GM13977 (cell line): ENCODE measurements around the gene TMEM266.

Source experiments
- DNase-seq: peaks from one replicate; pipeline ENCODE4 v3.0.0; 2012; ENCODE audit warnings: low spot score
- in situ Hi-C: fragments of 300-500 bp; cut with MboI; formaldehyde crosslinking; loops from one replicate; pipeline ENCODE4 v1.12.0; 2022; ENCODE audit warnings: low sequenced_read_pairs, low pct_unique_long_range_greater_than_20kb, mixed read lengths, inconsistent platforms; ENCODE audit not compliant: unreplicated experiment
- TF ChIP-seq, protein P1 (sequence below): IDR thresholded peaks from 2 replicates; pipeline ENCODE4 v1.5.1; 2012; ENCODE audit warnings: mild to moderate bottlenecking, control low read depth; ENCODE audit not compliant: insufficient read depth; ENCODE audit errors: extremely low read depth, missing control alignments

Gene TMEM266

GRCh38 chr15:76116138-76116885, 56.5 kb downstream of the TMEM266 start:
- in situ Hi-C loops, result no loop called here
- TF ChIP-seq, protein P1, sequence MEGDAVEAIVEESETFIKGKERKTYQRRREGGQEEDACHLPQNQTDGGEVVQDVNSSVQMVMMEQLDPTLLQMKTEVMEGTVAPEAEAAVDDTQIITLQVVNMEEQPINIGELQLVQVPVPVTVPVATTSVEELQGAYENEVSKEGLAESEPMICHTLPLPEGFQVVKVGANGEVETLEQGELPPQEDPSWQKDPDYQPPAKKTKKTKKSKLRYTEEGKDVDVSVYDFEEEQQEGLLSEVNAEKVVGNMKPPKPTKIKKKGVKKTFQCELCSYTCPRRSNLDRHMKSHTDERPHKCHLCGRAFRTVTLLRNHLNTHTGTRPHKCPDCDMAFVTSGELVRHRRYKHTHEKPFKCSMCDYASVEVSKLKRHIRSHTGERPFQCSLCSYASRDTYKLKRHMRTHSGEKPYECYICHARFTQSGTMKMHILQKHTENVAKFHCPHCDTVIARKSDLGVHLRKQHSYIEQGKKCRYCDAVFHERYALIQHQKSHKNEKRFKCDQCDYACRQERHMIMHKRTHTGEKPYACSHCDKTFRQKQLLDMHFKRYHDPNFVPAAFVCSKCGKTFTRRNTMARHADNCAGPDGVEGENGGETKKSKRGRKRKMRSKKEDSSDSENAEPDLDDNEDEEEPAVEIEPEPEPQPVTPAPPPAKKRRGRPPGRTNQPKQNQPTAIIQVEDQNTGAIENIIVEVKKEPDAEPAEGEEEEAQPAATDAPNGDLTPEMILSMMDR, result no peak
- no peak for DNase-seq

- TF ChIP-seq, protein P1, result no peak
- in situ Hi-C loops, result no loop called here
These were observed 57.4 kb downstream of the TMEM266 start for GRCh38 chr15:76117181-76117580.

DNA sequence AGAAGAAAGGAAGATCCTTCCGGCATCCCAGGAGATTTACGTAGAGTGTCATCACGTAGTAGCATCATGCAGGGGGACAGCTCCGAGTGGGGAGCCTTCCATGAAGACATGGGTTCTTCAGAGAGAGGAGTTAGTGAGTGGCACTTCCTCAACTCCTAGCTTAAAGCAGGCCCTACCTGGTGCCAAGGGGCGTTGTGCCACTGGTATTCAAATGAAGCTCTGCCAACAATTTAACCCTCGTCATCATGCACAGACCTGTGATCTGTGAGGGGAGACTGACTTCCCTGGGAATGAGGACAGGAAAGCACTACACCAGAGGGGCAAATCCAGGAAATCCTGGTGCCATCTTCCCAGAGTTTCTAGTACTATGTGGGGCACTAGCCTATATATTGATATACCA, 59.0 kb downstream of the TMEM266 start:
- in situ Hi-C loops, result no loop called here
- DNase-seq, result no peak
- TF ChIP-seq, protein P1, result no peak

More at GRCh38 chr15:76117181-76117580, 57.4 kb downstream of the TMEM266 start:
- no peak for DNase-seq

GRCh38 chr15:76123031-76123430, 63.2 kb downstream of the TMEM266 start:
- in situ Hi-C loops, result no loop called here
- TF ChIP-seq, protein P1, result no peak
- no peak for DNase-seq

DNA sequence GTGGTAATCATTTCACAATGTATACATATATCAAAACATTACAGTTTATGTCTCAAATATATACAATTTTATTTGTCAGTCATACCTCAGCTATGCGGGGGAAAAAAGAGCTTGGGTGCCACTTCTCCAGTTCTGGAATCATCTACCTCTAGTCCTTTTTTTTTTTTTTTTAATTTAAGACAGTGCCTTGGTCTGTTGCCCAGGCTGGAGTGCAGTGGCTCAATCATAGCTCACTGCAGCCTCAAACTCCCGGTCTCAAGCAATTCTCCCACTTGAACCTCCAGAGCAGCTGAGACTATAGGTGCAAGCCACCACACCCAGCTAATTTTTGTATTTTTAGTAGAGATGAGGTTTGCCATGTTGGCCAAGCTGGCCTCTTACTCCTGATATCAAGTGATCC, 67.4 kb downstream of the TMEM266 start:
- TF ChIP-seq, protein P1, result no peak
- DNase-seq, result no peak
- in situ Hi-C loops, result loop anchor here (25.0 kb wide), 1 partner anchor 315 kb away; no protein-coding TSS in a partner anchor

DNA sequence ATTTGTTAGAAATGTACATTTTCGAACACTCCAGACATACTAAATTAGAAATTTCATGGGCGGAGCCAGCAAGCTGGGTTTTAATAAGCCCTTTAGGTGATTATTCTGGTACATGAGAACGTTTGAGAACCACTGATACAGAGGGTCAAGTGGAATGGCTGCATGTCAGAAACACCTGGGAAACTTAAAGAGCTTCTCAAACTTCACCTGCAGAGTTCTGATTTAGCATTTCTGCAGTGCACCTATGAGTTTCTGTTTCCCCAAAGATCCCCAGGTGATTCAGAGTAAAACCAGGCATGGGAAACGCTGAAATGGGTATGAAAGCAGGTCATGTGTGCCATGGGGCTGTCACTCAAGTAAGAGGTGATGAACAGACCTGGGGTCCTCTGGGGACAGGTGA, 68.1 kb downstream of the TMEM266 start:
- in situ Hi-C loops, result loop anchor here (25.0 kb wide), 1 partner anchor 316 kb away; no protein-coding TSS in a partner anchor
- TF ChIP-seq, protein P1, result no peak
- DNase-seq, result no peak
